H9 (cell line): ENCODE measurements around the gene ITGBL1. TPM values are rescaled to one million over a fixed set of nuclear protein-coding genes. Genes with fewer than 3 reads are reported as not detected.

Experiments used
- DNase-seq: peaks from one replicate; pipeline ENCODE4 v3.0.0-alpha.2; 2017
- H2AFZ ChIP-seq: one replicate; pipeline ENCODE4 v1.6.1; 2013; ENCODE audit warnings: mild to moderate bottlenecking, low read length, control low read depth, moderate library complexity
- H2AK5ac ChIP-seq: 2 replicates; pipeline ENCODE4 v1.6.1; 2013; ENCODE audit warnings: low read length, control low read depth, mixed read lengths; ENCODE audit not compliant: insufficient read length
- H2BK120ac ChIP-seq: one replicate; pipeline ENCODE4 v1.6.1; 2013; ENCODE audit warnings: low read depth, mild to moderate bottlenecking, low read length, control low read depth, inconsistent platforms; ENCODE audit not compliant: poor library complexity, severe bottlenecking
- H2BK12ac ChIP-seq: 2 replicates; pipeline ENCODE4 v1.6.1; 2013; ENCODE audit warnings: low read length, control low read depth, mixed read lengths, low read depth; ENCODE audit not compliant: insufficient read length
- H2BK15ac ChIP-seq: 2 replicates; pipeline ENCODE4 v1.6.1; 2013; ENCODE audit warnings: low read depth, low read length, control low read depth
- H2BK20ac ChIP-seq: one replicate; pipeline ENCODE4 v1.6.1; 2013; ENCODE audit warnings: low read depth, mild to moderate bottlenecking, low read length, control low read depth, inconsistent platforms; ENCODE audit not compliant: poor library complexity, severe bottlenecking
- H2BK5ac ChIP-seq: 2 replicates; pipeline ENCODE4 v1.6.1; 2013; ENCODE audit warnings: low read length, control low read depth, mixed read lengths; ENCODE audit not compliant: insufficient read length
- H3K14ac ChIP-seq: 2 replicates; pipeline ENCODE4 v1.6.1; 2013; ENCODE audit warnings: low read length, control low read depth; ENCODE audit not compliant: insufficient read depth
- H3K18ac ChIP-seq: 2 replicates; pipeline ENCODE4 v1.6.1; 2013; ENCODE audit warnings: low read depth, mild to moderate bottlenecking, mixed read lengths, low read length, control low read depth; ENCODE audit not compliant: insufficient read length
- H3K23ac ChIP-seq: 2 replicates; pipeline ENCODE4 v1.6.1; 2013; ENCODE audit warnings: low read length, control low read depth, mixed read lengths, low read depth; ENCODE audit not compliant: insufficient read length
- H3K23me2 ChIP-seq: 2 replicates; pipeline ENCODE4 v1.6.1; 2013; ENCODE audit warnings: low read depth, mild to moderate bottlenecking, mixed read lengths, low read length, control low read depth; ENCODE audit not compliant: insufficient read length, poor library complexity, severe bottlenecking
- H3K27ac ChIP-seq: 2 replicates; pipeline ENCODE4 v1.5.1; 2013; ENCODE audit warnings: low read length, control low read depth, mixed read lengths, low read depth; ENCODE audit not compliant: insufficient read length
- H3K27me3 ChIP-seq: 2 replicates; pipeline ENCODE4 v1.6.1; 2013; ENCODE audit warnings: low read length, control low read depth, inconsistent platforms; ENCODE audit not compliant: insufficient read depth
- H3K4ac ChIP-seq: 2 replicates; pipeline ENCODE4 v1.6.1; 2013; ENCODE audit warnings: low read depth, mild to moderate bottlenecking, control low read depth, inconsistent platforms, low read length, moderate library complexity
- H3K4me1 ChIP-seq: 2 replicates; pipeline ENCODE4 v1.6.1; 2013; ENCODE audit warnings: low read length, control low read depth, inconsistent platforms; ENCODE audit not compliant: insufficient read depth
- H3K4me2 ChIP-seq: 2 replicates; pipeline ENCODE4 v1.6.1; 2013; ENCODE audit warnings: low read length, control low read depth, mixed read lengths; ENCODE audit not compliant: insufficient read length, insufficient read depth
- H3K56ac ChIP-seq: 2 replicates; pipeline ENCODE4 v1.6.1; 2013; ENCODE audit warnings: low read depth, mild to moderate bottlenecking, mixed read lengths, low read length, control low read depth; ENCODE audit not compliant: insufficient read length
- H3K79me1 ChIP-seq: 2 replicates; pipeline ENCODE4 v1.6.1; 2013; ENCODE audit warnings: low read depth, mild to moderate bottlenecking, moderate library complexity, low read length, control low read depth, inconsistent platforms; ENCODE audit not compliant: insufficient read depth, poor library complexity, severe bottlenecking
- H3K79me2 ChIP-seq: 2 replicates; pipeline ENCODE4 v1.6.1; 2013; ENCODE audit warnings: low read length, control low read depth, inconsistent platforms; ENCODE audit not compliant: insufficient read depth
- H3K9ac ChIP-seq: 2 replicates; pipeline ENCODE4 v1.6.1; 2013; ENCODE audit warnings: low read length, control low read depth, mixed read lengths; ENCODE audit not compliant: insufficient read length; ENCODE audit errors: extremely low read depth
- H3K9me3 ChIP-seq: one replicate; pipeline ENCODE4 v1.6.1; 2013; ENCODE audit warnings: low read depth, low read length, inconsistent platforms; ENCODE audit not compliant: control insufficient read depth
- H3T11ph ChIP-seq: one replicate; pipeline ENCODE4 v1.6.1; 2013; ENCODE audit warnings: mild to moderate bottlenecking, low read length, control low read depth, inconsistent platforms
- H4K20me1 ChIP-seq: one replicate; pipeline ENCODE4 v1.6.1; 2013; ENCODE audit not compliant: control insufficient read depth, insufficient read length, insufficient read depth
- H4K5ac ChIP-seq: 2 replicates; pipeline ENCODE4 v1.6.1; 2013; ENCODE audit warnings: low read depth, mild to moderate bottlenecking, mixed read lengths, low read length, control low read depth; ENCODE audit not compliant: insufficient read length
- H4K8ac ChIP-seq: replicated peaks from 2 replicates; pipeline ENCODE4 v1.6.1; 2013; ENCODE audit warnings: low read length, control low read depth, mixed read lengths, low read depth; ENCODE audit not compliant: insufficient read length
- H4K91ac ChIP-seq: 2 replicates; pipeline ENCODE4 v1.6.1; 2013; ENCODE audit warnings: low read depth, mild to moderate bottlenecking, moderate library complexity, mixed read lengths, low read length, control low read depth; ENCODE audit not compliant: insufficient read length
- H3K27ac Mint-ChIP-seq, 3 experiments: 2 replicates in 2 of 3; 3 replicates in 1 of 3; pipeline ENCODE4 v1.8.0; 2020 to 2021; ENCODE audit warnings: mixed read lengths in 3 of 3, mild to moderate bottlenecking in 1 of 3, moderate library complexity in 1 of 3
- H3K27me3 Mint-ChIP-seq: 2 replicates; pipeline ENCODE4 v1.8.0; 2021; ENCODE audit warnings: low read depth, mild to moderate bottlenecking, moderate library complexity, mixed read lengths
- H3K36me3 Mint-ChIP-seq, 3 experiments: 2 replicates in 2 of 3; 3 replicates in 1 of 3; pipeline ENCODE4 v1.8.0; 2020 to 2021; ENCODE audit warnings: low read depth in 3 of 3, mixed read lengths in 3 of 3; ENCODE audit not compliant: insufficient read depth in 1 of 3
- H3K4me1 Mint-ChIP-seq, 2 experiments: 2 replicates each; pipeline ENCODE4 v1.8.0; 2020; ENCODE audit warnings: mixed read lengths in 2 of 2
- H3K4me3 Mint-ChIP-seq, 2 experiments: 2 replicates in 1 of 2; 3 replicates in 1 of 2; pipeline ENCODE4 v1.8.0; 2020 to 2021; ENCODE audit warnings: mild to moderate bottlenecking in 2 of 2, mixed read lengths in 2 of 2, moderate library complexity in 1 of 2
- H3K9me3 Mint-ChIP-seq, 2 experiments: 2 replicates in 1 of 2; 3 replicates in 1 of 2; pipeline ENCODE4 v1.8.0; 2020; ENCODE audit warnings: mild to moderate bottlenecking in 2 of 2, mixed read lengths in 2 of 2, moderate library complexity in 1 of 2
- WGBS: extraction: QIAGEN DNeasy Blood & Tissue Kit; methylation state at CpG from one replicate; pipeline ENCODE4 v1.1.7; 2013; ENCODE audit warnings: missing lambda C conversion rate, low lambda C conversion rate, mixed read lengths; ENCODE audit not compliant: insufficient read length; ENCODE audit errors: extremely low coverage; 5-methylcytosine and 5-hydroxymethylcytosine counted together
- total RNA-seq: library from RNA; stranded (reverse); gene quantifications from 2 replicates; pipeline ENCODE4 v1.2.1, GENCODE V29; 2021
- TF ChIP-seq, protein P1 (sequence below): fragments of 200-600 bp; sonication (generic); conservative IDR thresholded peaks from 3 replicates; pipeline ENCODE4 v1.8.0; 2021; ENCODE audit warnings: antibody characterized with exemption, mild to moderate bottlenecking

ITGBL1 gene
- total RNA-seq, 1 experiment from 2014 or later, result not detected

DNA sequence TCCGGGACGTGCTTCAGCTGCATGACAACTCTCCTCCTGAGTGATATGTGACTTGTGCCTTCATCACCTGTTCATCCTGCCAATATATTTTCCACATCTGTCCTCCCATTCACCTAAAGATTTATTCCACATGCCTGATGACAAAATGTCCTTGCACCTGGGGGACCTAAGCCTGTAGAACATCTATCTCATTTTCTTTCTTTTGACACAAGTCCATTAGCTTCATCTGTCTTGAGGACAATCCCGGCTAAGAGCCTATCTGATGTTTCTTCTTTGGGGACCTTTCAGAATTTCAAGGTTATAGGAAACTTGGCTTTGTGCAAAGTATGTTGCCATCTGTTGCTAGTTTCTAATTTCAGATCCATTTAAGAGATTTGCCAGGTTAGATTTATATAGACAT, 41.1 kb downstream of the ITGBL1 start:
- peaks cover 3 to 6% of the 10 kb centered on the region in 2 experiments for H3K4me1 Mint-ChIP-seq
- no peak overlapping the region for H3K4ac ChIP-seq
- no peak overlapping the region for H2BK15ac ChIP-seq
- DNase-seq, result no peak
- WGBS, result no CpG with 5 or more reads among the region's 3 CpGs
- TF ChIP-seq, protein P1, sequence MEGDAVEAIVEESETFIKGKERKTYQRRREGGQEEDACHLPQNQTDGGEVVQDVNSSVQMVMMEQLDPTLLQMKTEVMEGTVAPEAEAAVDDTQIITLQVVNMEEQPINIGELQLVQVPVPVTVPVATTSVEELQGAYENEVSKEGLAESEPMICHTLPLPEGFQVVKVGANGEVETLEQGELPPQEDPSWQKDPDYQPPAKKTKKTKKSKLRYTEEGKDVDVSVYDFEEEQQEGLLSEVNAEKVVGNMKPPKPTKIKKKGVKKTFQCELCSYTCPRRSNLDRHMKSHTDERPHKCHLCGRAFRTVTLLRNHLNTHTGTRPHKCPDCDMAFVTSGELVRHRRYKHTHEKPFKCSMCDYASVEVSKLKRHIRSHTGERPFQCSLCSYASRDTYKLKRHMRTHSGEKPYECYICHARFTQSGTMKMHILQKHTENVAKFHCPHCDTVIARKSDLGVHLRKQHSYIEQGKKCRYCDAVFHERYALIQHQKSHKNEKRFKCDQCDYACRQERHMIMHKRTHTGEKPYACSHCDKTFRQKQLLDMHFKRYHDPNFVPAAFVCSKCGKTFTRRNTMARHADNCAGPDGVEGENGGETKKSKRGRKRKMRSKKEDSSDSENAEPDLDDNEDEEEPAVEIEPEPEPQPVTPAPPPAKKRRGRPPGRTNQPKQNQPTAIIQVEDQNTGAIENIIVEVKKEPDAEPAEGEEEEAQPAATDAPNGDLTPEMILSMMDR, result no peak
- no peak overlapping the region for H2BK120ac ChIP-seq
- H3K56ac ChIP-seq, result no peak overlapping the region
- no peaks in the 10 kb centered on the region for H4K20me1 ChIP-seq
- H3K27ac Mint-ChIP-seq, result no peak overlapping the region
- H3K23me2 ChIP-seq, result no peaks in the 10 kb centered on the region
- H3K36me3 Mint-ChIP-seq, result no peaks in the 10 kb centered on the region
- H3K79me1 ChIP-seq, result no peaks in the 10 kb centered on the region
- H4K8ac ChIP-seq, result no peak overlapping the region
- no peaks in the 10 kb centered on the region for H3K9me3 ChIP-seq
- H2AFZ ChIP-seq, result no peak overlapping the region
- H3K4me3 Mint-ChIP-seq, result no peak overlapping the region
- no peaks in the 10 kb centered on the region for H3K4me1 ChIP-seq
- no peak overlapping the region for H4K91ac ChIP-seq
- H3K27me3 Mint-ChIP-seq, result no peaks in the 10 kb centered on the region
- no peak overlapping the region for H3T11ph ChIP-seq
- no peak overlapping the region for H3K27ac ChIP-seq
- H3K9me3 Mint-ChIP-seq, result no peaks in the 10 kb centered on the region
- H4K5ac ChIP-seq, result no peak overlapping the region
- no peak overlapping the region for H2BK20ac ChIP-seq
- no peak overlapping the region for H2BK5ac ChIP-seq
- no peak overlapping the region for H3K14ac ChIP-seq
- H2BK12ac ChIP-seq, result no peak overlapping the region
- no peak overlapping the region for H3K9ac ChIP-seq
- H3K79me2 ChIP-seq, result no peaks in the 10 kb centered on the region
- no peak overlapping the region for H3K23ac ChIP-seq
- H3K18ac ChIP-seq, result no peak overlapping the region
- H3K4me2 ChIP-seq, result no peak overlapping the region
- H2AK5ac ChIP-seq, result no peak overlapping the region
- H3K27me3 ChIP-seq, result no peaks in the 10 kb centered on the region
